ENCODE results near the gene PGM5. TPM values are rescaled to one million over a fixed set of nuclear protein-coding genes. Genes with fewer than 3 reads are reported as not detected.

PGM5 gene
- total RNA-seq, 4 donors from 2014 or later, result 13.3 to 44.0 (median 29.9) TPM

DNA sequence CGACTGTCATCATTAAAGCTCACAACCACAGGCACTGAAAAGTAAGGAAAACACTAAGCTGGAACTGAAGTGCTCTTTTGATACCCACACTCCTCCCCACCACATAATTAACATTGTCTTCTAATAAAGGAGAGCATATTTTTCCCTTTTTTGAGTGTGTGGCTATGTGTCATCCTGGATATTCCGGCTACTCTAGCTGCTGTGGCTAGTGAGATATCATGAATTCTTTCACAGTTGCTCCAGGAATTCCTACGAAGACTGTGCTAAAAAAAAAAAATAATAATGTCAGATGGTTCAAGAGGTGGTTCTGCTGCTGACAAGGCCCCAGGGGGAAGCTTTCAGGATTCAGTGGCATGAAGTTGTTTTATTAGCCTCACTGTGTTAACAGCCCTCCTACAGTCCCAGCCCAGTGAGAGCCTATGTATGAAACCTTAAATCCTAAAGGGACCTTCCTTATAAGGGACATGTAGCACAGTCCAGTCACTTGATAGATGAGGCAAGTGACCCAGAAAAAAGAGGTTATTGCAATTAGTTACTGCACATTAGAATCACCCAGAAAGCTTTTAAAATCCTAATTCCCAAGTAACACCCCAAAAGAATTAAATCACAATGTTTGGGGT is 137.7 kb downstream of the PGM5 start:
- Histone ChIP-seq H3K36me3 (no peaks in the 10 kb centered on the region), H3K4me1 (peaks cover 0 to 6% of the 10 kb centered on the region in 2 donors), H3K27ac (no peak overlapping the region), H3K4me3 (no peak overlapping the region), H3K27me3 (no peaks in the 10 kb centered on the region), H3K9me3 (no peaks in the 10 kb centered on the region)
- ATAC-seq (no peak), DNase-seq (no peak)
- TF ChIP-seq CTCF (IDR thresholded peaks at IDR 0.05 in 4 of 5, conservative IDR thresholded peaks at IDR 0.05 in 1 of 5) (no peak), POLR2A (IDR thresholded peaks at IDR 0.05) (no peak)
- in situ Hi-C loops (cut with MboI; ENCODE audit: low sequenced_read_pairs in 4 of 4), result no loop called here
- intact Hi-C loops (cut with DNase I; ENCODE audit: low total_unique reads), result loop anchor here (10.0 kb wide), 1 partner anchor 49 kb away; no protein-coding TSS in a partner anchor

GRCh38 chr9:68495247-68495646 is 138.8 kb downstream of the PGM5 start:
- no peaks in the 10 kb centered on the region for H3K36me3 ChIP-seq
- DNase-seq (no peak), ATAC-seq (no peak)
- no peak for TF ChIP-seq CTCF (IDR thresholded peaks at IDR 0.05 in 4 of 5, conservative IDR thresholded peaks at IDR 0.05 in 1 of 5)
- no peak for TF ChIP-seq POLR2A (IDR thresholded peaks at IDR 0.05)
- H3K9me3 ChIP-seq, result no peaks in the 10 kb centered on the region
- peaks cover 7 to 9% of the 10 kb centered on the region in 2 donors for H3K4me1 ChIP-seq
- H3K27ac ChIP-seq, result no peak overlapping the region
- no peaks in the 10 kb centered on the region for H3K27me3 ChIP-seq
- H3K4me3 ChIP-seq, result no peak overlapping the region
- in situ Hi-C loops (cut with MboI; ENCODE audit: low sequenced_read_pairs in 4 of 4) (no loop called here), intact Hi-C loops (cut with DNase I; ENCODE audit: low total_unique reads) (loop anchor here (10.0 kb wide), 1 partner anchor 50 kb away; no protein-coding TSS in a partner anchor)

- intact Hi-C loops (cut with DNase I; ENCODE audit: low total_unique reads), result loop anchor here (10.0 kb wide), 1 partner anchor 52 kb away; no protein-coding TSS in a partner anchor
- Histone ChIP-seq H3K27me3 (no peaks in the 10 kb centered on the region), H3K9me3 (no peaks in the 10 kb centered on the region), H3K36me3 (no peaks in the 10 kb centered on the region), H3K4me1 (peaks cover 18 to 20% of the 10 kb centered on the region in 2 donors), H3K27ac (no peak overlapping the region), H3K4me3 (no peak overlapping the region)
- in situ Hi-C loops (cut with MboI; ENCODE audit: low sequenced_read_pairs in 4 of 4), result no loop called here
- ATAC-seq, result no peak
- DNase-seq, result no peak
- no peak for TF ChIP-seq POLR2A (IDR thresholded peaks at IDR 0.05)
- no peak for TF ChIP-seq CTCF (IDR thresholded peaks at IDR 0.05 in 4 of 5, conservative IDR thresholded peaks at IDR 0.05 in 1 of 5)
Observed at GRCh38 chr9:68496356-68496755, 139.9 kb downstream of the PGM5 start.

GRCh38 chr9:68497629-68498028 is 141.2 kb downstream of the PGM5 start:
- H3K4me3 ChIP-seq, result no peak overlapping the region
- peaks cover 28 to 29% of the 10 kb centered on the region in 2 donors for H3K4me1 ChIP-seq

More at GRCh38 chr9:68497629-68498028, 141.2 kb downstream of the PGM5 start:
- ATAC-seq, result no peak
- no peak for DNase-seq
- no peaks in the 10 kb centered on the region for H3K27me3 ChIP-seq
- no peak overlapping the region for H3K27ac ChIP-seq
- H3K36me3 ChIP-seq, result no peaks in the 10 kb centered on the region
- no peak for TF ChIP-seq CTCF (IDR thresholded peaks at IDR 0.05 in 4 of 5, conservative IDR thresholded peaks at IDR 0.05 in 1 of 5)
- no peak for TF ChIP-seq POLR2A (IDR thresholded peaks at IDR 0.05)
- H3K9me3 ChIP-seq, result no peaks in the 10 kb centered on the region
- in situ Hi-C loops (cut with MboI; ENCODE audit: low sequenced_read_pairs in 4 of 4) (no loop called here), intact Hi-C loops (cut with DNase I; ENCODE audit: low total_unique reads) (loop anchor here (10.0 kb wide), 1 partner anchor 53 kb away; no protein-coding TSS in a partner anchor)

All from gastrocnemius medialis (tissue), 4 donors.